Stimulated activated CD4-positive, alpha-beta T cell treated with anti-CD3 and anti-CD28 coated beads, Interleukin-4, amount 100 ng/mL, for 48 hours (primary cell): ENCODE measurements around the gene FBN1.

ENCODE experiments used
- DNase-seq, 2 donors: peaks; one replicate each; pipeline ENCODE4 v3.0.0-alpha.2; 2020; ENCODE audit warnings: low read depth in 2 of 2

The FBN1 gene

DNA sequence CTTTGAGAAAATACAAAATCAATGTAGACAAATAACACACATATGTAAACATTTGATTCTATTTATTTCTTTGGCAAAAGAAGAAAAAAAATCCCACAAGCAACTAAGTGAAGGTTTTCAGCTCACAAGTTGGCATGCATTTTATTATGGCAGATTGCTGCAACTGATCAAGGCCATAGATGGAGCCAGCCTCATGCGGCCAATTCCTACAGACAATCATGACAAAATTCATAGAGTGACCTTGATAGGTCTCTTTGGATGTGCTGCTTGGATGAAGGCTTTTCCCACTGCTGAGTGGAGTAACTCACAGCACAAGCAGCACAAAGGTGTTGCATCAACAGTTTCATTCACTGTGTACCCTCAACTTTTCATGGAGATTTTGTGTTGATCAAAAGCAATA is 22.1 kb downstream of the FBN1 start:
- DNase-seq = no peak

DNA sequence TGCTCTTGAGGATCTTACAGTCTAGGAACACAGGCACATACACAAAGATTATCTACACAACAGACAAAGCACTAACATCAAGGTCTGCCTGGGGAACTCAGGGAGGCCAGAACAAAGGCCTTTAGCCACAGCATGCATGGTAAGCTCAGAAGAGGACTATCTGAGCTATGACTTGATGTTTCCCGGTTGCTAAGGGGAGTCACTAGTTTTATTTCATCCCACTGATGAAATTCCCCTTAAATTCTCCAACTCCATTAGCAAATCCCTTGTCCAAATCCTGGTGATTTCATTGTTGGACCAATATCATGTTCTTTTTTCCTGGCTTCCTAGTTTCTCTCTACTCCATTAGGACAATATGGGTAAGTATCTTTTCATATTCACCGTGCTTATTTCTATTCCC is 23.3 kb downstream of the FBN1 start:
- no peak for DNase-seq

DNA sequence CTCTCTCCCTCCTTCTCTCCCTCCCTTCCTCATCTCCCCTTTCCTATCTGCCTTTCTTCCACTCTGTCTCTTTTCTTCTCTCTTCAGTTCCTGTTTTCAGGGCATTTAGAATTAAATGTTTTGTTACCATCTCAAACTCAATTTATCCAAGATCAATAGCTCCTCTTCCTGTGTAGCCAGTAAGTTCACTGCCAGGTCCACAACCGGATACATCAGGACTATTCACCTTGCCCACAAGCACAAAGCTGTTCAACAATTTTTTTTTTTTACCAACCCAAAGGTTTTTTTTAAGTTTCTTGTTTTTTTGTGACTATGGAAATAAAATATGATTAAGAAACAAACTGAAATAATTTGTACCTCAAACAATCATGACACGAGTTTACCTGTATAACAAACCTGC is 26.1 kb downstream of the FBN1 start:
- DNase-seq = no peak

DNA sequence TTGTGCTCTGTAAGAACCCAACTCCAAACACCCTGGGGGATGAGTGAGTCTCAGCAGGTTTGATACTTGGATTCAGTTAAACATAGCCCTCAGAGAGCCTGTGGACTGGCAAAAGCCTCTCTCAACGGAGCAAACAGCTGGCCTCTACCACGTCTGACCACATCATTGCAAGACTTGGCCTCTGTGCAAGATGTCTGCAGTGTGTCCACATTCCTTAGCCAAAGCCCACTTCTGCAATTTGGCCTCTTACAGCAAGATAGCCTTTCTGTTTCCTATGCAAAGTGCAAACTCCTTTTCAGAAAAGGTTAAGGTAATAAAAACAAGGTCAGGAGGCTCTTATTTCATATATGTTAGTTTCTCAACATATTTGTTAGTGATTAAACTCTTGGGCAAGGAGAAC is 27.9 kb downstream of the FBN1 start:
- no peak for DNase-seq

DNA sequence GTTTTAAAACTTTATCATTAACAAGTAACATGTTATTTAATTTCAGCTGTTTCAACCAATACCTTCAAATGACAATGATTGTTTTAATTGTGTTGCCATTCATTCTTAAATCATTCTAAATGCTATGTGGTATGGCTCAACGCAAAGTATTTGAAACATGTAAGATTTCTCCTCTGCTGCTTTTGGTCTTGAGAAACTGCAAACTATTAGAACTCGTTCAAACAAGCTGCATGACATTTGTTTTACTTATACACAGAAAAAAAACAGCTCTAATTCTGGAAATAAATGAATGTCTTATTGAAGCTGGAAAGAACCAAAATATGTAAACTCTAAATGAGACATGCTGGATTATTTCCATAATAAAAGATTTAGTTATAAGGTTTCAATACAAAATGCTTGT is 29.3 kb downstream of the FBN1 start:
- DNase-seq = no peak

DNA sequence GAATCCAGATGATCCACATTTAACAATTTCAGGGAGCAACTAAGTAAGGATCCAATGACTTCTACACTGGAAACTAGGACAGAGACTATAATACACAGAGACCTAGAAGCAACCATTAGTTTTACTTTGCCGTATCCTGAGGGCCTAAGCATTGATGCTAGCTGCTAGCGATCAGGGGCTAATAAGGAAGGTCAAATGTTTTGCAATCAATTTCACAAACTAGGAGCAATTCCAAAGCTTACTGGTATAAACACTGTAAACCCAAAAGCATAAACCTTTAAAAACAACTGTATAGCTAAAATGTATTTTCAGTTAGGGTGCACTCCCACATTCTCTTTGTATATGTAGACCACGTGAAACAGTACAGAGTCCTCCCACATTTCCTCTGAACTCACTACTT is 31.5 kb downstream of the FBN1 start:
- no peak for DNase-seq

DNA sequence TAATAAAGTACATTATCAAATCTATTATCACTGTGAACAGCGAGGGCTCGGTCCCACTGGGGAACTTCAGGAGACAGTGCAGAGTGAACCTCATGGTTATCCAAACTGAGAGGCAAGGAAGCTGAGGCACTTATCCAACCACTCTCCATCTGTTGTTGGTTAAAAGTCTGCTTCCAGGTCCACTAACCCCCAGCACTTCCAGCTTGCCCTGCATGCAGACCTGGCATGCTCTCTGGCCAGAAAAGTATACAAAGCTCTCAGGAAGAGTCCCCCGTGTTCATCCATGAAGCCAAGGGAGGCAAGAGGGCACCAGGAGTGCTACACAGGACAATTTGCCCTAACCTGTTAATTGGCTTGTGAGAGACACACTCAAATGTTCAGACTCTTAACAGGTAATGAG is 36.0 kb downstream of the FBN1 start:
- no peak for DNase-seq

DNA sequence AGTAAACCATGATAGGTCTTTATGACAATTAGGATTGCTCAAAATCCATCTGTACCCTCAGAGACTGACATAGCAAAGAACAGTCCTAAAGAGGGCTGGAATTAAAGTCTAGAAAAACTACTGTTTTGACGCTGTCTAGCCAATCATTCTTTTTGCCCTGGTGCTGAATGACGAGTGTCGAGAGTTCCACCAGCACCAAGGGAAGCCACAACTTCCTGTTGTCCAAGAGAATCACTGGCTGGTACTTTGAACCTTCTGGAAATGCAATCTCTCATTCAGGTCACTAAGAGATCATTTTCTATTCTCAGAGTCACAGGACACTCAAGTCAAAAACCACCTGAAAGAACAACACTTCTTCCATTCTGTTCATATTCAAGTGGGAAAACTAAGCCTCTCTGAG is 37.7 kb downstream of the FBN1 start:
- DNase-seq = no peak

DNA sequence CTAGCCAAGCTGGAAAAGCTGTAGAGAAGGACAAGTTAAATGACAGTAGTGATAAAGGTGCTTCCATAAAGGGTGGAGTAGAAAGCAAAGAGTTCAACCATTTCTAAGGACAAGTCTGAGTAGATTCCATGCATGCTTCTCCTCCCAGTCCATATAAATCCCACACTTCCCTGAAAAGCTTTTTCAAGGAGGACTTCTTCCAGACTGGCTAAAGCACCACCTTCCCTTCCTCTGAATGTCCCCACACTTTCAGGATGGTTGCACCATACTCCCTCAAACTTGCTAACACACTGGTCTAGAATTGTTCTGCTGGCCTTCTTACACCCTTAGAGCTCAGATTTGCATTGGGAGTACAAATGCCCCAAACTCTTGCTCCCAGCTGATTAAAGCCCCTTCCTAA is 40.9 kb downstream of the FBN1 start:
- no peak for DNase-seq

DNA sequence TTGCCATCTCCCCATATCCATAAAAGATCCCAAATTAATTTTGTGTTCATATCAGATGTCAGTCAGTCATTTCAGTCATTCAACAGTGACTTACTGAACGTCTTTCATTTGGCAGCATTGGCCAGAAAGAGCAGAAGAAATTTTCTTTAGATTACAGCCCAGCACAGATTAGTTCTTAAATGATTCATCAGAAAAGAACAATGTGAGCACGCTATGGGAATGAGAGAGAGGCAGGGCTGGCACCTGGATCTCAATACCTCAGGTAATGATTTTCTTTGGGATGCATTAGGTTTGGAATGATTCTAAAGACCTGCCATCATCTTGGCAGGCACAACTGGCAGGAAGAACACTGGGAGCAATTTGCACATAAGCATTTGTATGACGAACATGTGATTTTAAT is 41.6 kb downstream of the FBN1 start:
- no peak for DNase-seq

DNA sequence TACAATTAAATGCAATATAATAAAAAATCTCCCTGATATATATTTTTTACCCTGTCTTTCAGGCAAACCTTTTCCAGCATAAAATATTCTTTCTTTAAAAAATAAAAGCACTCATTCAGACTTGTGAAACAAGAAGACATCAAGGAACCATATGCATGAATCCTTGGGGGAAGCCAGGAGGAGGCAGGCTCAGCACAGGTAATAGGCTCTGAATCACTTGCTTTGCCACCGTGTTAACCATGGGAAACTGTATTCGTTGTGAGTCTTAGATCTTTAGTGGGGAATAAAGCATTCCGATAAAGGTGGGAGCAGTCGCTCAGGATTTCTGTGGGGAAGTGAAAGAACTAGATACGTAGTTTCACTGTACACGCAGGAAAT is 42.4 kb downstream of the FBN1 start:
- DNase-seq = no peak

DNA sequence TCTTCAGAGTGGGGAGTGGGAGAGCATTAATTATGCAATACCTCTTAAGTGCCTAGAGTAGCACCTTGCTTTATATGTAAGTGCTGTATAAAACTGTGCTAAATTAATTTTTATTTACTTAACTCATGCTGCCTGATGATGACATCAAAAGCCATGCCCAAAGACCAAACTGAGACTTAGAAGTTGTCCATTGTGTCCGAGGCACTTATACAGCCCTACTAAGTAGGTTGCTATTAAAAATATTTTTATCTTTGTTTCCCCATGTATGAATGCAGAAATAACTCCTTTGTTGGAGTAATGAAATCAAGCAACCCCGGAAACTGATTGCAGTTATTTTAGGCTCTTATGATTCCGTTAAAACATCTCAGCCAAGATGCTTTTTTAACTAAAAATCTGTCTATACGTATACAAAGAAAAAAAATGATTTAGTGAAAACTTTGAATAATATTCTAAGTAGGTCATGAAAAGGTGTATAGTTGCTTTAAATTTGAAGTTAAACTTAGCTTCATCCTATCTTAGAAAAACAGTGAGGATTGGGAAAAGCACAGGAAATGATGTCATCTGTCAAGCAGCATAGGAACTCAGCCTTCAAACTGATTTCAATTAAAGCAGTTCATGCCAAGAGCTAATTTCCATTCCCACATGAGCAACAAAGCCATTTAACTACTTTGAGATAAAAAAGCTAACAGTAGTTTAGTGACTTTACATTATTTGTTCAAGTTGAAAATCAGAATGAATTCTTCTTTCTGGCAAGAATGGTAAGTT is 43.0 kb downstream of the FBN1 start:
- no peak for DNase-seq

DNA sequence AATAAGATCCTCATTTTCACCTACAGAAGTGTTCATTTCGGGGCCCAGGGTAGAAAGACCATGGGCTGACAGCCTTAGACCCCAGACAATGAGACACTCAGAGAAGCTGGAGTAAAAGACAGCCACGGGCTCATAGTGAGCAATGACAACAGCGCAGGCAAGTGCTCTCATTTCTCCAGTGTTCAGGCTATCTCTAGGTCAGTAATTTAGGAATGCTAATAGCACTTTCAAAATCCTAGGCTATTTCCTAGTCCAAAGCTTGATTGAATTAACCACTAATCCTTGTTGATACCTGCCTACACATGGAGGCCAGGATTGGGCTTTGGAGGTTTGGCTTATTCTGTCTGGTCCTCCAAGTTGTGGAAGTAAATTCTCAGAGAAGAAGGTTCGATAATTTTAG is 44.4 kb downstream of the FBN1 start:
- no peak for DNase-seq

DNA sequence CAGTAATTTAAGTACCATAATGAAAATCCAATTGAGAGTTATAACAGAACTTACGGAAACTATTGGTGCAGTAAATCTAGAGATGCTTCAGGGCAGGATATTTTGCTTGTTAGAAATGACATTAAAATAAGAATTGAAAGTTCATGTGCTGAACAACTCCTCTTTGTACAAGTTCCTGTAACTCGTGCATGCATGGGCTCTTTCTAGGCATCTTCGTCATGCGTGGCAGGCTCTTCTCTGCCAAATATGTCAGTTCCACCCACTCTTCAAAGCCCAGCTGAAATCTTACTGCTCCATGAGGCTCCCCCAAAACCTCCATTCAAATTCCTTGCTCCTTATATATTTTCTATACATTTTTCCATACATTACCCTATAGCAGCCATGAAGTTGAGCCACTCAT is 48.7 kb downstream of the FBN1 start:
- no peak for DNase-seq

DNA sequence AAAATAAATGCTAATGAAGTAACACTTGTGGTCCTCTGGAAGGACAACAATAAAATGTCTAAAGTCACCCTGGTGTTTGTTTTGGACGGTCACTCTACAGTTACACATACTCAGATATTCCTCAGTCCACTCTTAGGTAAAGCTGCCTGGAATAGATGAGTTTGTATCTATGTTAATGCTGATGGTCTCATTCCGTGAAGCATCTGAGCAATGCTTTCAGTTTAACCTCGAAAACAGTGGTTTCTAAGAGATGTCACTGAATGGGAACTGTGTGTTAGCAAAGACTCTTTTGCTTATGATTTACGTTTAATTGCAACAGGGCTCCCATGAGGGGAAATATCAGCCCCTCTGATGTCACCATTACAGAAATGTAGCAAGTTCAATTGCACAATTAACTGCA is 49.1 kb downstream of the FBN1 start:
- no peak for DNase-seq

DNA sequence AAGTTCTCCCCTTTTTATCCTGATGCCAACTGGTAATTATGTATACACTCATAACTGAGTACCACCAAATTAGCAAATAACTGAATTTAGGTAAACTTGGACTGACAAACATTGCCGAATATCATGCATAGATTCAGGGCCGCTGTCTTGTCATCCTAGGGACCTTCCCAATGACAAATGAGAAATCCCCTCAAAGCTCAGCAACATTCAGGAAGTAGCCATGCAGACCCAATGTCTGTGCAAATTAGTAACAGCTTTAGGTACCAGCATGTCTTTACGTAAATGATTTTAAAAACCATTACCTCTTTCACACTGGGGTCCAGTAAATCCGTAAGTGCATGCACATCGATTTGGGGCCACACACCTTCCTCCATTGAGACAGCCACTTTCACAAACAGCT is 49.5 kb downstream of the FBN1 start:
- DNase-seq = no peak

DNA sequence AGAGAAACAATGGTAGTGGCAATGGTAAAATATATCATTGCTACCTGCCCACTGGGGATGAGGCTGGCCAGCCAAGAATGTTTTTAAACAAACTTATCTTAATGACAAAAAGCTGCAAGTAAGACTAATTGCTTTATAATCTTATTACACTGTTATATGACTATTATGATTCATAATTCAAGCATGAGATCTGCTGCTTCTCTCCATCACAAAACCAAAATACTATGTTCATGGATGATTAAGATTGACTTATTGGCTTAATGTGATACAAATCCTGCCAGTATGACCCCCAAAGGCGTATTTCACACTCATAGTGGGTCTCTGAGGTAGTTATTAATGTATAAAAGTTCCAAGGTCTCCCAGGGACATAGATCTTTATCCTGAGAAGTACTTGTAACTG is 52.6 kb downstream of the FBN1 start:
- no peak for DNase-seq

DNA sequence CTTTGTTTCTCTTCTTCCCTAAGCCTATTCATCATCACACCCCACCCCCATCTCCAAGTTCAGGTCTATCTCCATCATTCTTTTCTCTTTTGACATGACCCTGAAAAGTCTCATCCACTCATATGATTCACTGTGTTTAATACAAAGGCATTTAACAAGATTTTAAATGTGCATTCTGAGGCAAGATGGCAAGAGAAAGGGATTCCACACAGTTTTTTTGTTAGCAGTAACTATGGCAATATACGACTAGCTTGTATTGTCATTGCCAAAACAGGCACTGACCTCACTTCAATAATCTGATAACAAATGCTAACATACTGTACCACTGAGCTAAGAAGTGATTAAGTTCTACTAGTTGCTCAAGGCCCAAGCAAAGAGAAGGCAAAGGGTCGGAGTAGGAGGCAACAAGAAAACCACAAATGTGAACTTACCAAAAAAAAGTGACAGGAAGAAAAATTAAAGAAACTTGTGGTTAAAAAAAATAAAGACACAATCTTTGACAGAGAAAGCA is 53.2 kb downstream of the FBN1 start:
- DNase-seq = no peak

DNA sequence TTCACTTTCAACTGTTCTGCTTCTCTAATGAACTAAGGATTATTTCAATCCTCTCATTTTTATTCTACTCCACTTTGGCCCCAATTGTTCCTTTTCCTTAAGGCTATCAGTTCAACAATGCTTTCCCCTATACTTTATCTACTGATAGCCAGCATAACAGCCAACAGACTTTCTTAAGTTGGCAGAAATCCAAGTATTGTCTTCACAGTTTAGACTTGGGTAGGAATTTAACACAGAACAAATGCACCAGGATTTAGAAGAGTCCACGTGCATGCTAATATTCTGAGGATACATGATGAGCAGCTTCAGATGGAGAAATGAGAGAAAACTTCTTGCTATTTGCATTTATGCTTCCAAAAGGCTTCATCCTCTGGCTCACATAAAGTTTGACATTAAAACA is 54.8 kb downstream of the FBN1 start:
- DNase-seq = no peak

DNA sequence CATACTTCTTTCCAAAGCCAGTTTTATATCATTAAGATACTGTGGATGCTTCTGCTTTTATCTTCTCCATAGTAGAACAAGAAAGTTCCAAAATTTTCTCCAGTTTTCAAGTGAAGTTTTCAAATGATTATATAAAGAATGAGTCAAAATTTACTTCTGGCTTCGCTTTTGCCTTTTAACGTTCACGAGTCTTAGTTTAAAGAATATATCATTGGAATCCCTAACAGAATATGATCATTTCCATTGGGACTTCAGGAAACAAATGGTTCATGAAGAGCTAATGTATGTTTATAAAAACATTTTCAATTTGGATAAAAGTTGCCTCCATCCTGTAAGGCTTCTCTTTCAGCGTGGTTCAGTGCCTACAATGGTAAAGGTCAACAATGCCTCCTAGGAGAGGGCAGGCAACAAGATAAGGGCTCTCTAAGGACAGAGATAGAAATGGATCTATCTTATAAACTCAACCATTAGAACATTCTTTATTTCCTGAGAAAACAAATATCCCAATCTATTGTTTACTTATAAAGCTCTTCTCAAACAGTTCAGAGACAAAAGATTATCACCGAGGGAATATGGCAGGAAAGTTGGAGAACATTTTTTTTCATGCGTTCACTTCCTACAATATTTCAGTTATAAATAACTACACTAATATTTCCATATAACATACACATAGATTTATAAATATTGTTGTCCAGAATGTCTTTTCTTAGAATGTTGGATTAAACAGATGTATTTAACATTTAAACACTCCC is 60.5 kb downstream of the FBN1 start:
- no peak for DNase-seq

DNA sequence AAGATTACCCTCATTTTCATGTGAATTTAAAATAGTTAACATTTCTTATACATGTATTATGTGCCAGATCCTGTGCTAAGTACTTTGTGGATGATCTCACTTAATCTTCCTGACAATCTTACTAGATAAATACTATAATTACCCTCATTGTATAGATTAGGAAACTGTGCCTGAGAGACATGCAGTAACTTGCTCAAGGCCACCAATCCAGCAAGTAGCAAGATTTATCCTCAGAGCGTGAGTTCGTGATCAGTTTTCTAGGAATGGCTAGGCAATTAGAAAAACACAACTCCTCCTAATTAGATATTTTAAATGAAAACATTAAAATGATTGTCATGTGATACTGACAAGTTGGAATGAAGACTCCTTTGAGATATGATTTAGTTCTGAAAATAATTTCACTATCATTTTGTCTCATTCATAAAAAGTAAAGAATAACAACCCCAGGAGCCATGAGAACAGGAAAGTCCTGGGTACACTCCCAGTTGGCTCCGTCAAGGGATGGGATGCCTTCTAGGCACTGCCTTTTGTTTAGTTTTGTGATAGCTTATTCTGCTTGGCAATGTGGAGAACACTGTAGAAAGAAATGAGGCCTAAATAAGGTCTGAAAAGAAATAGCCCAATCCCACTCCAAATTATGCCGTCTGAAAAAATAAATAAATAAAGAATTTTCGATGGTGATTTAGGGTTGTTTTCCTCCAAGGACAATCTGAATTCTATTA is 61.3 kb downstream of the FBN1 start:
- no peak for DNase-seq

DNA sequence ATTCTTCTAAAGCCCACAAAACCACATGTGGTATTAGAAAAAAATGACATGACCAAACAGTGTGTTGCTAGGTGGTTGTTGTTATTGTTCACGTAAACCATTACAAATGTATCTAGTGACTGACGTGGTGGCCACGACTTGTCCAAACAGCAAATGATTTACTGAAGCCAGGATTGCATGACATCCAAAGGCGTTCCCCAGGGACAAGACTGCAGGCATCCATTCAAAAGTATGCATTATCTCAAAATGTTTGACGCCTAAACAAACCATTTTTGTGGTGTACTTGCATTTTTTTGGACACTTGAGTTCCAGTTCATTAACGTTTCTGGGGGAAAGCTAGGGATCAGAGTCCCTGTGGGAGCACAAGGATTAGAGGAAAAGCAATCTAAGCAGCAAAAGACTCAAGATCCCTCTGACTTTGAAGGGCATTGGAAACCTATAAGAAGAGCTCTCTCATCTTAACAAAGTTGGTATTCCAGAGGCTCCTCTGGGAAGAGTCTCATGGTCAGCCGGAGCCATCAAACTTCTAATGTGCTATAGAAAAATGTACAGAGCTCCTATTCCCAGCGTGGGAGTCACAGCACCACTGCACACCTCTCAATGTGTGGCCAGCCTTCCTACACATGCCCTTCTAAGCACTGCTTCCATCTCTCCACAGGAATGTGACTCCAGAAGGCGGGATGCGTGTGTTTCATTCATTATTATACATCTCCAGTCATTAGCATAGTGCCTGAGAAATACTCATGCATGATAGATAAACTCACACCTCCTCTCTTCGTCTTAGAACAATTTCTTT is 62.9 kb downstream of the FBN1 start:
- no peak for DNase-seq
